ENCODE measurements around the gene SMIM21. TPM values are rescaled to one million over a fixed set of nuclear protein-coding genes. Genes with fewer than 3 reads are reported as not detected.

SMIM21 gene
- total RNA-seq (2014; rRNA removed; shearing (Covaris generic)) (not detected in 2 replicates), polyA plus RNA-seq (2016; fragmentation: Nextera tagmentation; extraction: Ambion mirVana) (not detected in 2 replicates)

DNA sequence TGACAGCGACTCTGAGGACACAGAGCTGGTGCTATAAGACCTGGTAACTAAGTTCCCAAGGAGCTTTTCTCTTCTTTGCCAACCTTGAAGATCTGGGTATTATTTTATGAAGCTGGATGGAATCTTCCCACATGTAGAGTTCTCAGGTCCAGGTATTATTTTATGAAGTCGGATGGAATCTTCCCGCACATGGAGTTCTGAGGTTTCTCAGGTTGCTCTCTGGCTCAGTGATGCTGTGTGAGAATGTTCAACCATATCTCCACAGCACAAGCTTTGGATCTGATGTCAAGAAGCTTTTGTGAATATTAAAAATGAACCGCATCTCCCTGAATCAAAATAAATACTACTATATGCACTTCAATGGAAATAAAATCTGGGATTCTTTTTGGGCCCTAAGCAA is at the start of gene SMIM21:
SMIM21 (minus strand) TSS at position 101 of the 400 bp plus-strand sequence. CDS start 140 bp downstream, outside the sequence.
- H3K9ac ChIP-seq = no peak within 1 kb of the TSS
- no peaks in the 10 kb centered on the region for H3K9me2 ChIP-seq (ENCODE audit: insufficient read depth)
- 85 to 86% methylated on average over 4 of the region's 4 CpGs for WGBS, 2 experiments (ENCODE audit: low coverage in 1 of 2, low lambda C conversion rate in 2 of 2, missing lambda C conversion rate in 2 of 2)
- no peak within 1 kb of the TSS for H2AFZ ChIP-seq
- no peak for TF ChIP-seq EZH2phosphoT487 (IDR thresholded peaks at IDR 0.05; ENCODE audit: insufficient read depth, low read depth)
- TF ChIP-seq EZH2 (IDR thresholded peaks at IDR 0.05; ENCODE audit: insufficient read depth, poor library complexity, severe bottlenecking) = no peak
- no peak within 1 kb of the TSS for H3K27ac ChIP-seq
- peaks cover 3% of the 10 kb centered on the region for H3K27me3 ChIP-seq (replicated peaks; ENCODE audit: insufficient read depth)
- in situ Hi-C loops (cut with MboI) = no loop called here
- no peaks in the 10 kb centered on the region for H3K4me1 ChIP-seq (ENCODE audit: insufficient read depth)
- no peaks in the 10 kb centered on the region for H3F3A ChIP-seq (ENCODE audit: insufficient read depth)
- H3K4me2 ChIP-seq (ENCODE audit: unreplicated experiment) = no peak within 1 kb of the TSS
- no peaks in the 10 kb centered on the region for H4K20me1 ChIP-seq (ENCODE audit: insufficient read depth)
- no peaks in the 10 kb centered on the region for H3K79me2 ChIP-seq (ENCODE audit: insufficient read depth)
- H3K9me3 ChIP-seq (ENCODE audit: low read depth) = no peaks in the 10 kb centered on the region
- H3K36me3 ChIP-seq (ENCODE audit: low read depth) = no peaks in the 10 kb centered on the region
- DNase-seq = no peak
- no peak within 1 kb of the TSS for H3K4me3 ChIP-seq

DNA sequence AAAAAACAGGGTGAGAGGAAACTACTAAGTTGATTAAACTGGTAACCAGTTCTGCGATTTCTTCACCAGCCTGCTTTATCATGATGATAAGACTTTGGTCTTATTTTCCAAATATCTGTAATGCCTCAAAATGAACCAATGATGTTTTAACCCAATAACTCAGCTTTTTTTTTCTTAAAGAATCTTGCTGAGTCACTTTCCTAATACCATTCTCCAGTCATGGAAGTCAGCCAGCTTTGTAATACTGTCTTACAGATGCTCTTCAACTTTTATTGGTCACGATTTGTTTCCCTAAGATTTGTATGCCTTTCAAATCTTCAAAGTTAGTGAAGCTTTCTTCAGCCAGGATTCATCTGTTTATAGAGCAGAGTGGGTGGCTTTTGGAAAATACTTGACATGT is 47.7 kb upstream of the SMIM21 start:
- Histone ChIP-seq H3K79me2 (ENCODE audit: insufficient read depth) (no peaks in the 10 kb centered on the region), H3K9me2 (ENCODE audit: insufficient read depth) (no peaks in the 10 kb centered on the region), H3K4me2 (ENCODE audit: unreplicated experiment) (no peak overlapping the region), H3K9me3 (ENCODE audit: low read depth) (no peaks in the 10 kb centered on the region), H3K9ac (no peak overlapping the region), H3K36me3 (ENCODE audit: low read depth) (no peaks in the 10 kb centered on the region), H2AFZ (peak overlapping the region; percentile 11; the same call in 1 of the 2 replicates), H3K4me3 (no peak overlapping the region), H3K4me1 (ENCODE audit: insufficient read depth) (peaks cover 24% of the 10 kb centered on the region), H3F3A (ENCODE audit: insufficient read depth) (peaks cover 15% of the 10 kb centered on the region), H4K20me1 (ENCODE audit: insufficient read depth) (no peaks in the 10 kb centered on the region), H3K27me3 (replicated peaks; ENCODE audit: insufficient read depth) (no peaks in the 10 kb centered on the region), H3K27ac (peak overlapping the region; percentile 25)
- in situ Hi-C loops (cut with MboI) = no loop called here
- TF ChIP-seq EZH2phosphoT487 (IDR thresholded peaks at IDR 0.05; ENCODE audit: insufficient read depth, low read depth) = no peak
- TF ChIP-seq EZH2 (IDR thresholded peaks at IDR 0.05; ENCODE audit: insufficient read depth, poor library complexity, severe bottlenecking) = no peak
- DNase-seq = peak; percentile 96
- WGBS, 2 experiments (ENCODE audit: low coverage in 1 of 2, low lambda C conversion rate in 2 of 2, missing lambda C conversion rate in 2 of 2) = 27 to 31% methylated on average over 2 of the region's 2 CpGs

DNA sequence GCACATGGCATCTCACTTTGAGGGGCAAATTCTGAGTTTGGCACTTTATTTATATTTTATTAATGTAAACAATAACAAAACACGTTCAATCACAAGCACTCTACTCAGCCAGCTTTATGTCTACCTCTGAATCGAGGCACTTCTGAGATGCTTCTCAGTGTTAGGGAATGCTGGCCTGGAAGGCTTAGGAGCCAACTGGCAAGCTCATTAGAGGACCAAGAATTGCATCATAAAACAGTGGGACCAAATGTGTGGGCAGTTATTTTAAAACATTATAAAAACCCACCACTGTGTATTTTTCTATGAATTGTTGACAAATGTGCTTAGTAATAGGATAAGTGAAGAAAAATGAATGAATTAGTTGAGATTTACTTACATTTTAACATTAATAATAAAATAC is 46.8 kb upstream of the SMIM21 start:
- Histone ChIP-seq H3K9ac (no peak overlapping the region), H3K4me2 (ENCODE audit: unreplicated experiment) (no peak overlapping the region), H2AFZ (peak overlapping the region; percentile 12; the same call in 1 of the 2 replicates), H3K27ac (no peak overlapping the region), H3F3A (ENCODE audit: insufficient read depth) (peaks cover 15% of the 10 kb centered on the region), H3K4me1 (ENCODE audit: insufficient read depth) (peaks cover 24% of the 10 kb centered on the region), H3K79me2 (ENCODE audit: insufficient read depth) (no peaks in the 10 kb centered on the region), H3K4me3 (no peak overlapping the region), H3K36me3 (ENCODE audit: low read depth) (no peaks in the 10 kb centered on the region), H3K9me2 (ENCODE audit: insufficient read depth) (no peaks in the 10 kb centered on the region), H4K20me1 (ENCODE audit: insufficient read depth) (no peaks in the 10 kb centered on the region), H3K9me3 (ENCODE audit: low read depth) (no peaks in the 10 kb centered on the region), H3K27me3 (replicated peaks; ENCODE audit: insufficient read depth) (no peaks in the 10 kb centered on the region)
- peak; percentile 23 for DNase-seq
- in situ Hi-C loops (cut with MboI) = loop anchor here (5.0 kb wide), 1 partner anchor 52 kb away; no protein-coding TSS in a partner anchor
- TF ChIP-seq EZH2phosphoT487 (IDR thresholded peaks at IDR 0.05; ENCODE audit: insufficient read depth, low read depth) (no peak), EZH2 (IDR thresholded peaks at IDR 0.05; ENCODE audit: insufficient read depth, poor library complexity, severe bottlenecking) (no peak)
- WGBS, 2 experiments (ENCODE audit: low coverage in 1 of 2, low lambda C conversion rate in 2 of 2, missing lambda C conversion rate in 2 of 2) = 17 to 22% methylated on average over 2 of the region's 2 CpGs

DNA sequence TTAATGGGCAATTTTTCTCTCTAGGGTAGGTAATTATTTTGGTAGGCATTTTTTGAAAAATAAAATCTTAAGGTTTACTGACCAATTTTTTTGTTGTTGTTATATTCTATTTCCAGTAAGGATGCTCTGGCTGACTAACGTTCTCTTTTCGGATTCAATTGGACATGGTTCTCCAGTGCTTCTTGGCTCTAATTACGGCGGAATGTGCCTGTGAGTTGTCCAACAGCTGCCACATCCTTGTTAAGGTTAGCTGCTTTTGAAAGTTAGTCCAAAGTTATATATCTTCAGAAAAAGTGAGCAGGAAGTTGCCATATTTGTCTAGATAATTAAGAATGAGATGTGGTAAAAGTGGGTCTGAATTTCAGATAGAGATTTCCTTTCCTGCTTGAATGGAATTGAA is 45.8 kb upstream of the SMIM21 start:
- Histone ChIP-seq H3K27me3 (replicated peaks; ENCODE audit: insufficient read depth) (no peaks in the 10 kb centered on the region), H3K79me2 (ENCODE audit: insufficient read depth) (no peaks in the 10 kb centered on the region), H4K20me1 (ENCODE audit: insufficient read depth) (no peaks in the 10 kb centered on the region), H3K9me3 (ENCODE audit: low read depth) (no peaks in the 10 kb centered on the region), H3K4me1 (ENCODE audit: insufficient read depth) (peaks cover 24% of the 10 kb centered on the region), H3K9me2 (ENCODE audit: insufficient read depth) (no peaks in the 10 kb centered on the region), H3F3A (ENCODE audit: insufficient read depth) (peaks cover 13% of the 10 kb centered on the region), H3K36me3 (ENCODE audit: low read depth) (no peaks in the 10 kb centered on the region), H2AFZ (0 out of 2 replicates have a peak overlapping the region, but pooled peaks have one; percentile 9), H3K4me3 (no peak overlapping the region), H3K4me2 (ENCODE audit: unreplicated experiment) (no peak overlapping the region), H3K27ac (no peak overlapping the region), H3K9ac (no peak overlapping the region)
- TF ChIP-seq EZH2 (IDR thresholded peaks at IDR 0.05; ENCODE audit: insufficient read depth, poor library complexity, severe bottlenecking) (no peak), EZH2phosphoT487 (IDR thresholded peaks at IDR 0.05; ENCODE audit: insufficient read depth, low read depth) (no peak)
- WGBS, 2 experiments (ENCODE audit: low coverage in 1 of 2, low lambda C conversion rate in 2 of 2, missing lambda C conversion rate in 2 of 2) = 31% methylated on average over 4 of the region's 4 CpGs
- peak; percentile 24 for DNase-seq
- in situ Hi-C loops (cut with MboI) = loop anchor here (5.0 kb wide), 1 partner anchor 51 kb away; no protein-coding TSS in a partner anchor

Measured in GM23248 (cell line).